IMR-90 (cell line): Measurements from ENCODE around the gene ARFGEF3.

ENCODE experiments used
- BHLHE40 ChIP-seq: fragments of 150-350 bp; IDR thresholded peaks from 2 replicates; pipeline ENCODE4 v1.6.1; 2016; ENCODE audit warnings: mild to moderate bottlenecking, low read depth, low read length
- MAZ ChIP-seq: IDR thresholded peaks from 2 replicates; pipeline ENCODE4 v1.6.1; 2012; ENCODE audit warnings: low read depth, mild to moderate bottlenecking, low read length, improper control_type of control experiment, moderate library complexity, borderline replicate concordance
- RAD21 ChIP-seq: IDR thresholded peaks from 2 replicates; pipeline ENCODE4 v1.6.1; 2012; ENCODE audit warnings: low read length, improper control_type of control experiment
- SMC3 ChIP-seq: fragments of 150-350 bp; IDR thresholded peaks from 2 replicates; pipeline ENCODE4 v1.6.1; 2016; ENCODE audit warnings: low read depth, mild to moderate bottlenecking, antibody characterized with exemption, low read length, moderate library complexity
- USF2 ChIP-seq: fragments of 150-350 bp; IDR thresholded peaks from 2 replicates; pipeline ENCODE4 v1.6.1; 2017; ENCODE audit warnings: mild to moderate bottlenecking, antibody characterized with exemption, low read length, low read depth
- TF ChIP-seq, protein P1 (sequence below): conservative IDR thresholded peaks from 2 replicates; pipeline ENCODE4 v1.5.1; 2012; ENCODE audit warnings: mild to moderate bottlenecking, low read depth, low read length, improper control_type of control experiment
- TF ChIP-seq, protein P2 (sequence below): fragments of 150-350 bp; IDR thresholded peaks from 2 replicates; pipeline ENCODE4 v1.6.1; 2016; ENCODE audit warnings: low read depth, mild to moderate bottlenecking, low read length, moderate library complexity, borderline replicate concordance

- TF ChIP-seq RAD21 (no peak), SMC3 (no peak), MAZ (no peak), BHLHE40 (no peak), USF2 (no peak)
- TF ChIP-seq, protein P1, sequence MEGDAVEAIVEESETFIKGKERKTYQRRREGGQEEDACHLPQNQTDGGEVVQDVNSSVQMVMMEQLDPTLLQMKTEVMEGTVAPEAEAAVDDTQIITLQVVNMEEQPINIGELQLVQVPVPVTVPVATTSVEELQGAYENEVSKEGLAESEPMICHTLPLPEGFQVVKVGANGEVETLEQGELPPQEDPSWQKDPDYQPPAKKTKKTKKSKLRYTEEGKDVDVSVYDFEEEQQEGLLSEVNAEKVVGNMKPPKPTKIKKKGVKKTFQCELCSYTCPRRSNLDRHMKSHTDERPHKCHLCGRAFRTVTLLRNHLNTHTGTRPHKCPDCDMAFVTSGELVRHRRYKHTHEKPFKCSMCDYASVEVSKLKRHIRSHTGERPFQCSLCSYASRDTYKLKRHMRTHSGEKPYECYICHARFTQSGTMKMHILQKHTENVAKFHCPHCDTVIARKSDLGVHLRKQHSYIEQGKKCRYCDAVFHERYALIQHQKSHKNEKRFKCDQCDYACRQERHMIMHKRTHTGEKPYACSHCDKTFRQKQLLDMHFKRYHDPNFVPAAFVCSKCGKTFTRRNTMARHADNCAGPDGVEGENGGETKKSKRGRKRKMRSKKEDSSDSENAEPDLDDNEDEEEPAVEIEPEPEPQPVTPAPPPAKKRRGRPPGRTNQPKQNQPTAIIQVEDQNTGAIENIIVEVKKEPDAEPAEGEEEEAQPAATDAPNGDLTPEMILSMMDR, result no peak
- TF ChIP-seq, protein P2, sequence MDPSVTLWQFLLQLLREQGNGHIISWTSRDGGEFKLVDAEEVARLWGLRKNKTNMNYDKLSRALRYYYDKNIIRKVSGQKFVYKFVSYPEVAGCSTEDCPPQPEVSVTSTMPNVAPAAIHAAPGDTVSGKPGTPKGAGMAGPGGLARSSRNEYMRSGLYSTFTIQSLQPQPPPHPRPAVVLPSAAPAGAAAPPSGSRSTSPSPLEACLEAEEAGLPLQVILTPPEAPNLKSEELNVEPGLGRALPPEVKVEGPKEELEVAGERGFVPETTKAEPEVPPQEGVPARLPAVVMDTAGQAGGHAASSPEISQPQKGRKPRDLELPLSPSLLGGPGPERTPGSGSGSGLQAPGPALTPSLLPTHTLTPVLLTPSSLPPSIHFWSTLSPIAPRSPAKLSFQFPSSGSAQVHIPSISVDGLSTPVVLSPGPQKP, result no peak
Measured at GRCh38 chr6:138339024-138339423, 177.3 kb downstream of the ARFGEF3 start.
